Measurements from ENCODE around the gene RASA3. TPM values are rescaled to one million over a fixed set of nuclear protein-coding genes. Genes with fewer than 3 reads are reported as not detected.
A peak's percentile ranks its signal among the peaks of the same experiment; 100 is the strongest.

Gene RASA3
- total RNA-seq, 4 donors from 2014 or later, result 29.5 to 38.1 (median 34.6) TPM

DNA sequence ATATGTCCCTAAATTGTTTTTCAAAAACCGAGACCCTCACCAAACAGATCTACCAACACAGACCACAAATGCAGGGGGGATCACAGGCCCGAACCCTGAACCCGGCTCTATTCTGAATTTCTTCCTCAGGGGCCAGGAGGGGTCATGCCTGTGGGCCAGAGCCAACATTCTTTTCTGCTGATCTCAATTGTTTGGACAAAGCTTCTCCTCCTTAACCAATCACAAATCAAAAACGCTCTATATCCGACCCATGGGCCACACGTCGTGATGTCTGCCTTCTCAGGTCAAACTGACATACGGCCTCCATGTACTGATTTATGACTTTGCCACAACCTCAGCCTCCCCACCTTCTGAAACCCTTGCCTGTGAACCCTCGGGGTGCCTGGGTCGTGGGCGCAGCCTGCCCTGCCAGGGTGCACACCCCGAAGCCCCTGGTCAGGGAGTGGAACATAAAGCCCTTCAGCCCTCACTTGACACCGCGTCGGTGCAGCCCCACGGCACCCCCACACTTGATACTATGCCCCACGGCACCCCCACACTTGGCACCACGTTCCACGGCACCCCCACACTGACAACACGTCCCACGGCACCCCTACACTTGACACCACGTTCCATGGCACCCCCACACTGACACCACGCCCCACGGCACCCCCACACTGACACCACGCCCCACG is 100.2 kb downstream of the RASA3 start:
- no peaks in the 10 kb centered on the region for H3K27me3 ChIP-seq
- peaks cover 30 to 71% (median 59%) of the 10 kb centered on the region in 4 donors for H3K4me1 ChIP-seq
- H3K27ac ChIP-seq (replicated peaks in 1 of 4), result peak overlapping the region; percentile 41 to 68 (median 54)
- DNase-seq (ENCODE audit: extremely low spot score), result no peak
- no peak overlapping the region for H3K4me3 ChIP-seq
- 48% methylated on average over 13 of the region's 26 CpGs for WGBS
- no peaks in the 10 kb centered on the region for H3K9me3 ChIP-seq
- intact Hi-C loops (cut with DNase I), result no loop called here
- peaks cover 0 to 9% (median 2%) of the 10 kb centered on the region in 4 donors for H3K36me3 ChIP-seq
- TF ChIP-seq EP300 (IDR thresholded peaks at IDR 0.05) (no peak), POLR2A (IDR thresholded peaks at IDR 0.05; ENCODE audit: low read depth) (no peak), POLR2AphosphoS5 (IDR thresholded peaks at IDR 0.05) (no peak)
- TF ChIP-seq, protein P1, sequence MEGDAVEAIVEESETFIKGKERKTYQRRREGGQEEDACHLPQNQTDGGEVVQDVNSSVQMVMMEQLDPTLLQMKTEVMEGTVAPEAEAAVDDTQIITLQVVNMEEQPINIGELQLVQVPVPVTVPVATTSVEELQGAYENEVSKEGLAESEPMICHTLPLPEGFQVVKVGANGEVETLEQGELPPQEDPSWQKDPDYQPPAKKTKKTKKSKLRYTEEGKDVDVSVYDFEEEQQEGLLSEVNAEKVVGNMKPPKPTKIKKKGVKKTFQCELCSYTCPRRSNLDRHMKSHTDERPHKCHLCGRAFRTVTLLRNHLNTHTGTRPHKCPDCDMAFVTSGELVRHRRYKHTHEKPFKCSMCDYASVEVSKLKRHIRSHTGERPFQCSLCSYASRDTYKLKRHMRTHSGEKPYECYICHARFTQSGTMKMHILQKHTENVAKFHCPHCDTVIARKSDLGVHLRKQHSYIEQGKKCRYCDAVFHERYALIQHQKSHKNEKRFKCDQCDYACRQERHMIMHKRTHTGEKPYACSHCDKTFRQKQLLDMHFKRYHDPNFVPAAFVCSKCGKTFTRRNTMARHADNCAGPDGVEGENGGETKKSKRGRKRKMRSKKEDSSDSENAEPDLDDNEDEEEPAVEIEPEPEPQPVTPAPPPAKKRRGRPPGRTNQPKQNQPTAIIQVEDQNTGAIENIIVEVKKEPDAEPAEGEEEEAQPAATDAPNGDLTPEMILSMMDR (IDR thresholded peaks at IDR 0.05), result no peak

DNA sequence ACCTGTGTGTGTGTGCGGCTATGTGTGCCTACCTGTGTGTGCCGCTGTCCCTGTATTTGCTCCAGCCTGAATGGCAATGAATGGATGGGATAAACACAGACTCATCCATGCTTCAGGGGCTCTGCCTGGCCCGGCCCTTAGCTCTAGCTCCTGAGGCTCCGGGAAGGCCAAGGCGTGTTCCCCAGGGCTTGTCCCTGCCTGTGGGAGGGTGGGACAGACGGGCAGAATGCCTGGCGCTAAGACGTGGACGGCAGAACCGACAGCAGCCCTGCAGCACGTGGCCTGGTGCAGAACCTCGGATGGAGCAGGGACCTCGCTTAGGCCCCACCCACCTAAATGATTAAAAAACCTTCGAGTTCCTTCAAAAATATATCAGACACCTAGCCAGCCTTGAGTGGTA is 100.8 kb downstream of the RASA3 start:
- intact Hi-C loops (cut with DNase I), result no loop called here
- no peaks in the 10 kb centered on the region for H3K27me3 ChIP-seq
- peaks cover 0 to 15% (median 2%) of the 10 kb centered on the region in 4 donors for H3K36me3 ChIP-seq
- H3K4me3 ChIP-seq, result no peak overlapping the region
- H3K9me3 ChIP-seq, result no peaks in the 10 kb centered on the region
- WGBS, result 56% methylated on average over 13 of the region's 14 CpGs
- TF ChIP-seq, protein P1 (IDR thresholded peaks at IDR 0.05), result no peak
- TF ChIP-seq EP300 (IDR thresholded peaks at IDR 0.05) (no peak), POLR2AphosphoS5 (IDR thresholded peaks at IDR 0.05) (no peak), POLR2A (IDR thresholded peaks at IDR 0.05; ENCODE audit: low read depth) (no peak)
- peak overlapping the region in 3 of 4 donors; percentile 41 to 66 (median 42) for H3K27ac ChIP-seq (replicated peaks in 1 of 4)
- no peak for DNase-seq (ENCODE audit: extremely low spot score)
- H3K4me1 ChIP-seq, result peaks cover 35 to 78% (median 62%) of the 10 kb centered on the region in 4 donors

DNA sequence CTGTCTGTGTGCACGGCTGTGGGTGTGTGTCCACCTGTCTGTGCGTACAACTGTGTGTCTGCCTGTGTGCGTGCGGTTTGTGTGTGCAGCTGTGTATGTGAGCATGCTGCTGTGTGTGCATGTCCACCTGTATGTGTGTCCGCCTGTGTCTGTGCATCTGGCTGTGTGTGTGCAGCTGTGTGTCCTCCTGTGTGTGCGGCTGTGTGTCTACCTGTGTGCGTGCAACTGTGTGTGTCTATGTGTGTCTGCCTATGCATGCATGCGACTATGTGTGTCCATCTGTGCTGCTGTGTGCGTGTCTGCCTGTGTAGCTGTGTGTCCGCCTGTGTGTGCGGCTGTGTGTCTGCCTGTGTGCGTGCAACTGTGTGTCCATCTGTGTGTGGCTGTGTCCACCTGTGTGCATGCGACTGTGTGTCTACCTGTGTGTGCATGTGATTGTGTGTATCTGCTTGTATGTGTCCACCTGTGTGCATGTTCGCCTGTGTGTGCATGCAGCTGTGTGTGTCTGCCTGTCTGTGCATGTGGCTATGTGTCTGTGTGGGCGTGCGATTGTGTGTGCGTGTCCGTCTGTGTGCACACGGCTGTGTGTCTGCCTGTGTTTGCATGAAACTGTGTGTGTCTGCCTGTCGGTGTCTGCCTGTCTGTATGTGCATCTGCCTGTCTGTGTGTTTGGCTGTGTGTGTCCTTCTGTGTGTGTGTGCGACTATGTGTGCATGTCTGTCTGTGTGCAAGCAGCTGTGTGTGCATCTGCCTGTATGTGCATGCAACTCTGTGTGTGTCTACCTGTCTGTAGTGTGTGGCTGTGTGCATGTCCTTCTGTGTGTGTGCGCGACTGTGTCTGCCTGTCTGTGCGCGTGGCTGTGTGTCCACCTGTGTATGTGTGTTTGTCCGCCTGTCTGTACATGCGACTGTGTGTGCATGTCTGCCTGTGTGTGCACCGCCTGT is 101.5 kb downstream of the RASA3 start:
- 92% methylated on average over 21 of the region's 28 CpGs for WGBS
- H3K36me3 ChIP-seq, result peaks cover 0 to 18% (median 2%) of the 10 kb centered on the region in 4 donors
- DNase-seq (ENCODE audit: extremely low spot score), result no peak
- H3K27me3 ChIP-seq, result no peaks in the 10 kb centered on the region
- peaks cover 41 to 80% (median 66%) of the 10 kb centered on the region in 4 donors for H3K4me1 ChIP-seq
- no peak overlapping the region for H3K4me3 ChIP-seq
- intact Hi-C loops (cut with DNase I), result no loop called here
- H3K9me3 ChIP-seq, result no peaks in the 10 kb centered on the region
- TF ChIP-seq POLR2AphosphoS5 (IDR thresholded peaks at IDR 0.05), result no peak
- TF ChIP-seq POLR2A (IDR thresholded peaks at IDR 0.05; ENCODE audit: low read depth), result no peak
- no peak for TF ChIP-seq EP300 (IDR thresholded peaks at IDR 0.05)
- TF ChIP-seq, protein P1 (IDR thresholded peaks at IDR 0.05), result no peak
- peak overlapping the region in 2 of 4 donors; percentile 41 to 66 for H3K27ac ChIP-seq (replicated peaks in 1 of 4)

DNA sequence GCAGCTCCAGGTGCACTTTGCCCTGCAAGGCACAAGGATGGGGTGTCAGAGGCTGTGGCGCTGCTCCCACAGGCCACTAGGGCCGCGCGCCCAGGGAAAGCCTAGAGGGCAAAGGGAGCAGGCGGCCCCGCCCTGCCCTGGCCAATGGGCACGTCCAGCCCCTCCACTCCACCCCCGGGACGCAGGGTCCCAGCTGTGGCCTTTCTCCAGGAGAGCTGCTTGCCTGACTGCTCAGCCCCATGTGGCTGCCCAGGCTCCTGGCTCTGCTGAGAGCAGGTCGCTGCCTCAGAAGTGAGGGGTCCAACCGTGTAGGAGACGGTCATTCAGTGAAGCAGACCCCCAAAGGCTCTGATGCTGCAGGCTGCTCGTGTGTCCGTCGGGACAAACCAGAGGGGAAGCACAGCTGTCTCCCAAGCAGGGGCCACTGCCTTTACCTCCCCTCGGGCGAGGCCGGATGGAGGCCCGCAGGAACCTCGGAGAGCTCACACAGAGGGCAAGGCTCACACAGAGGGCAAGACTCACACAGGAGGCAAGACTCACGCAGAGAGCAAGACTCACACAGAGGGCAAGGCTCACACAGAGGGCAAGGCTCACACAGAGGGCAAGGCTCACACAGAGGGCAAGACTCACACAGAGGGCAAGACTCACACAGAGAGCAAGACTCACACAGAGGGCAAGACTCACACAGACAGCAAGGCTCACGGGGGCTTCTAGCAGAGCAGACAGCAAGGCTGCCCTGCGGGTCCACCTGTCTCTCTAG is 102.4 kb downstream of the RASA3 start:
- H3K4me1 ChIP-seq, result peaks cover 45 to 80% (median 66%) of the 10 kb centered on the region in 4 donors

More for the DNA sequence above, 102.4 kb downstream of the RASA3 start:
- TF ChIP-seq POLR2A (IDR thresholded peaks at IDR 0.05; ENCODE audit: low read depth), result no peak
- TF ChIP-seq, protein P1 (IDR thresholded peaks at IDR 0.05), result no peak
- TF ChIP-seq POLR2AphosphoS5 (IDR thresholded peaks at IDR 0.05), result no peak
- TF ChIP-seq EP300 (IDR thresholded peaks at IDR 0.05), result no peak
- no peaks in the 10 kb centered on the region for H3K9me3 ChIP-seq
- intact Hi-C loops (cut with DNase I), result loop anchor here (5.0 kb wide), 1 partner anchor 197 kb away; no protein-coding TSS in a partner anchor
- no peak overlapping the region for H3K4me3 ChIP-seq
- H3K27ac ChIP-seq (replicated peaks in 1 of 4), result no peak overlapping the region
- WGBS, result 71% methylated on average over 12 of the region's 23 CpGs
- H3K27me3 ChIP-seq, result no peaks in the 10 kb centered on the region
- no peak for DNase-seq (ENCODE audit: extremely low spot score)
- peaks cover 0 to 24% (median 2%) of the 10 kb centered on the region in 4 donors for H3K36me3 ChIP-seq

Data from esophagus muscularis mucosa (tissue), 4 donors.